ENCODE data around the gene SEPTIN5. TPM values are rescaled to one million over a fixed set of nuclear protein-coding genes. Genes with fewer than 3 reads are reported as not detected.

SEPTIN5 gene
- total and polyA plus RNA-seq, 12 donors = 56.5 to 218 (median 143) TPM

- WGBS, 2 donors = 88 to 89% methylated on average over 24 to 25 of the region's 25 CpGs
- Histone ChIP-seq H3K4me3 (no peak overlapping the region), H3K4me1 (peaks cover 7 to 37% (median 25%) of the 10 kb centered on the region in 9 donors), H3K36me3 (no peaks in the 10 kb centered on the region), H3K27me3 (peaks cover 44 to 92% (median 86%) of the 10 kb centered on the region in 7 donors), H3K27ac (no peak overlapping the region), H3K9me3 (no peaks in the 10 kb centered on the region)
- DNase-seq (peak in 1 of 2 donors; percentile 10), ATAC-seq (no peak)
- intact Hi-C loops (cut with DNase I) = loop anchor here in 1 of 10 donors (10.0 kb wide), 1 partner anchor 74 kb away; no protein-coding TSS in a partner anchor
- no peak for TF ChIP-seq CTCF (IDR thresholded peaks at IDR 0.05)
These were observed 56.3 kb downstream of the SEPTIN5 start for GRCh38 chr22:19770349-19771220.

GRCh38 chr22:19772422-19772672 is 58.0 kb downstream of the SEPTIN5 start:
- no peak for TF ChIP-seq CTCF (IDR thresholded peaks at IDR 0.05)
- no peak for ATAC-seq
- H3K9me3 ChIP-seq = no peaks in the 10 kb centered on the region
- no peak for DNase-seq
- H3K27me3 ChIP-seq = peaks cover 35 to 87% (median 70%) of the 10 kb centered on the region in 7 donors
- no peak overlapping the region for H3K27ac ChIP-seq
- peaks cover 0 to 29% (median 18%) of the 10 kb centered on the region in 9 donors for H3K4me1 ChIP-seq
- WGBS, 2 donors = 59 to 67% methylated on average over 4 of the region's 4 CpGs
- intact Hi-C loops (cut with DNase I) = loop anchor here in 1 of 10 donors (10.0 kb wide), 1 partner anchor 72 kb away; no protein-coding TSS in a partner anchor
- no peaks in the 10 kb centered on the region for H3K36me3 ChIP-seq
- no peak overlapping the region for H3K4me3 ChIP-seq

Other genes with a start within 250 kb of the SEPTIN5 start
- gene UFD1, start 235.3 kb upstream of the SEPTIN5 start, total RNA-seq = 10 to 100 TPM; 31.5 to 63.8 (median 43.3) TPM
- gene UFD1, start 235.3 kb upstream of the SEPTIN5 start, polyA plus RNA-seq = 10 to 100 TPM; 55.3 to 79.4 TPM
- gene CDC45, start 234.6 kb upstream of the SEPTIN5 start, total RNA-seq = 1 to 10 TPM in 2 of 10 donors, under 1 TPM in 4, not detected in 4; 0.21 to 3.4 (median 0.69) TPM
- under 1 TPM; 0.15 to 0.54 TPM for gene CDC45, start 234.6 kb upstream of the SEPTIN5 start, polyA plus RNA-seq
- gene CLDN5, start 190.1 kb upstream of the SEPTIN5 start, total RNA-seq = 10 to 100 TPM; 19.8 to 72.7 (median 35.6) TPM
- gene CLDN5, start 190.1 kb upstream of the SEPTIN5 start, polyA plus RNA-seq = 100 to 1,000 TPM in 1 of 2 donors, 10 to 100 TPM in 1; 77.3 to 102 TPM
- 10 to 100 TPM in 1 of 10 donors, 1 to 10 TPM in 3, not detected in 6; 5.3 to 13.4 (median 6.4) TPM for gene GP1BB, start 9.0 kb downstream of the SEPTIN5 start, total RNA-seq
- gene GP1BB, start 9.0 kb downstream of the SEPTIN5 start, polyA plus RNA-seq = 10 to 100 TPM; 12.4 to 56.1 TPM
- gene TBX1, start 46.3 kb downstream of the SEPTIN5 start, total RNA-seq = 1 to 10 TPM in 5 of 10 donors, under 1 TPM in 5; 0.53 to 1.8 (median 1.0) TPM
- gene TBX1, start 46.3 kb downstream of the SEPTIN5 start, polyA plus RNA-seq = 1 to 10 TPM in 1 of 2 donors, under 1 TPM in 1; 0.61 to 1.0 TPM
- gene GNB1L, start 140.4 kb downstream of the SEPTIN5 start, total RNA-seq = 1 to 10 TPM in 8 of 10 donors, under 1 TPM in 2; 0.76 to 3.6 (median 1.8) TPM
- gene GNB1L, start 140.4 kb downstream of the SEPTIN5 start, polyA plus RNA-seq = 1 to 10 TPM; 2.0 to 9.3 TPM
- 10 to 100 TPM in 2 of 10 donors, 1 to 10 TPM in 8; 5.3 to 12.0 (median 7.2) TPM for gene RTL10, start 140.4 kb downstream of the SEPTIN5 start, total RNA-seq
- gene RTL10, start 140.4 kb downstream of the SEPTIN5 start, polyA plus RNA-seq = 1 to 10 TPM; 4.0 to 6.5 TPM
- gene COMT, start 227.3 kb downstream of the SEPTIN5 start, total RNA-seq = 100 to 1,000 TPM in 5 of 10 donors, 10 to 100 TPM in 5; 72.5 to 128 (median 101) TPM
- gene COMT, start 227.3 kb downstream of the SEPTIN5 start, polyA plus RNA-seq = 100 to 1,000 TPM in 1 of 2 donors, 10 to 100 TPM in 1; 42.9 to 273 TPM
- 10 to 100 TPM; 28.5 to 59.9 (median 35.0) TPM for gene TXNRD2, start 227.3 kb downstream of the SEPTIN5 start, total RNA-seq
- gene TXNRD2, start 227.3 kb downstream of the SEPTIN5 start, polyA plus RNA-seq = 100 to 1,000 TPM in 1 of 2 donors, 10 to 100 TPM in 1; 25.8 to 103 TPM